ENCODE measurements around the gene SP2.

Gene SP2

GRCh38 chr17:47946929-47947397 is 50.9 kb downstream of the SP2 start:
- no peak overlapping the region for H3K27ac ChIP-seq (ENCODE audit: insufficient read depth in 1 of 2, low read depth in 1 of 2, low read length in 2 of 2, poor library complexity in 1 of 2, severe bottlenecking in 2 of 2)
- peak; percentile 82 to 88 (median 87) for DNase-seq

DNA sequence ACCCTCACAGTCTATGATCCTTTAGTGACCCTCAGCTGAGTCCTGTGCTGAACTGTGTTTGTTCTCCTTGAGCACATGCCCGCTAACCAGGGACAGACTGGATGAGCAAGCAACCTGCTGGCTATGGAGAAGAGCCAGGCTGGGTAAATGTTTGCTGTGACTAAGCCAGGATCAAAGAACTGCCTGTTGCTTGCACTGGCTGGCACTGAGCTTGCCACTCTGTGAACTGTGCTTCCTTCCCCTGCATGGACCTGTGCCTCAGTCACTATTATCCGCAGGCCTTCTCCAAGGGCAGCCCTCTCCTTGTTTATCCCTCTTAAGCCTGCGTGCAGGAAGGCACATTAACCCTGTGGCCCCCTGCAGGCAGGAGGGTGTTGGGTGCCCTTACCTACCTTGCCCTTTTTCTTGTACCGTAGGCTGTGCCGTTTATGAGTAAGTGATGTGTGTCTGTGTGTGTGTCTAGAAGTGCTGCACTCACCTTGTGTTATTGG is 52.7 kb downstream of the SP2 start:
- POLR2A ChIA-PET, result interaction anchor here (1.5 kb wide), 1 partner anchor 53 kb away, joined by 3 read pairs; the partner anchor contains the start of gene SP2
- Histone ChIP-seq H3K4me1 (ENCODE audit: control extremely low read depth in 1 of 4, control insufficient read depth in 4 of 4, insufficient read depth in 4 of 4, low read length in 3 of 4) (peaks cover 2 to 59% (median 36%) of the 10 kb centered on the region in 4 experiments), H3K36me3 (ENCODE audit: control insufficient read depth in 4 of 4, insufficient read depth in 4 of 4, low read length in 3 of 4) (peaks cover 2 to 37% (median 13%) of the 10 kb centered on the region in 4 experiments), H3K27me3 (replicated peaks in 2 of 5; ENCODE audit: control insufficient read depth in 4 of 5, insufficient read depth in 5 of 5, low read length in 4 of 5) (no peaks in the 10 kb centered on the region), H3K4me3 (ENCODE audit: control insufficient read depth in 1 of 7, extremely low read depth in 1 of 7, insufficient read depth in 4 of 7, low read depth in 2 of 7, low read length in 6 of 7) (no peak overlapping the region), H3K9me3 (ENCODE audit: control extremely low read depth in 1 of 5, control insufficient read depth in 4 of 5, insufficient read depth in 2 of 5, low read depth in 1 of 5, low read length in 4 of 5) (no peaks in the 10 kb centered on the region), H3K27ac (ENCODE audit: insufficient read depth in 1 of 2, low read depth in 1 of 2, low read length in 2 of 2, poor library complexity in 1 of 2, severe bottlenecking in 2 of 2) (no peak overlapping the region)
- 93% methylated on average over 3 of the region's 5 CpGs for WGBS (ENCODE audit: insufficient coverage)
- CTCF ChIA-PET, result interaction anchor here (1.4 to 21.8 kb wide), 7 partner anchors 10 to 108 kb away, joined by 3 to 504 read pairs (median 8); partner anchors contain the start of genes CDK5RAP3, PNPO and PRR15L
- no peak for DNase-seq

More at GRCh38 chr17:47946929-47947397, 50.9 kb downstream of the SP2 start:
- H3K27me3 ChIP-seq (replicated peaks in 2 of 5; ENCODE audit: control insufficient read depth in 4 of 5, insufficient read depth in 5 of 5, low read length in 4 of 5), result no peaks in the 10 kb centered on the region
- H3K4me3 ChIP-seq (ENCODE audit: control insufficient read depth in 1 of 7, extremely low read depth in 1 of 7, insufficient read depth in 4 of 7, low read depth in 2 of 7, low read length in 6 of 7), result no peak overlapping the region
- peaks cover 5 to 66% (median 39%) of the 10 kb centered on the region in 4 experiments for H3K4me1 ChIP-seq (ENCODE audit: control extremely low read depth in 1 of 4, control insufficient read depth in 4 of 4, insufficient read depth in 4 of 4, low read length in 3 of 4)
- POLR2A ChIA-PET, result interaction anchor here (0.7 to 0.9 kb wide), 2 partner anchors 24 to 50 kb away, joined by 3 read pairs; partner anchors contain the start of gene CDK5RAP3
- 0% methylated on average over 1 of the region's 2 CpGs for WGBS (ENCODE audit: insufficient coverage)
- peaks cover 2 to 40% (median 13%) of the 10 kb centered on the region in 4 experiments for H3K36me3 ChIP-seq (ENCODE audit: control insufficient read depth in 4 of 4, insufficient read depth in 4 of 4, low read length in 3 of 4)
- H3K9me3 ChIP-seq (ENCODE audit: control extremely low read depth in 1 of 5, control insufficient read depth in 4 of 5, insufficient read depth in 2 of 5, low read depth in 1 of 5, low read length in 4 of 5), result no peaks in the 10 kb centered on the region
- CTCF ChIA-PET, result interaction anchor here (0.8 to 21.8 kb wide), 18 partner anchors 10 to 106 kb away, joined by 3 to 504 read pairs (median 4); partner anchors contain the start of genes CDK5RAP3, NFE2L1, PRR15L and SCRN2

GRCh38 chr17:47949197-47949759 is 53.2 kb downstream of the SP2 start:
- Histone ChIP-seq H3K4me1 (ENCODE audit: control extremely low read depth in 1 of 4, control insufficient read depth in 4 of 4, insufficient read depth in 4 of 4, low read length in 3 of 4) (peaks cover 2 to 58% (median 36%) of the 10 kb centered on the region in 4 experiments), H3K36me3 (ENCODE audit: control insufficient read depth in 4 of 4, insufficient read depth in 4 of 4, low read length in 3 of 4) (peaks cover 2 to 34% (median 13%) of the 10 kb centered on the region in 4 experiments), H3K9me3 (ENCODE audit: control extremely low read depth in 1 of 5, control insufficient read depth in 4 of 5, insufficient read depth in 2 of 5, low read depth in 1 of 5, low read length in 4 of 5) (no peaks in the 10 kb centered on the region), H3K27me3 (replicated peaks in 2 of 5; ENCODE audit: control insufficient read depth in 4 of 5, insufficient read depth in 5 of 5, low read length in 4 of 5) (no peaks in the 10 kb centered on the region), H3K4me3 (ENCODE audit: control insufficient read depth in 1 of 7, extremely low read depth in 1 of 7, insufficient read depth in 4 of 7, low read depth in 2 of 7, low read length in 6 of 7) (peak overlapping the region in 6 of 7 experiments; percentile 19 to 65 (median 41)), H3K27ac (ENCODE audit: insufficient read depth in 1 of 2, low read depth in 1 of 2, low read length in 2 of 2, poor library complexity in 1 of 2, severe bottlenecking in 2 of 2) (peak overlapping the region in 1 of 2 experiments; percentile 17)
- POLR2A ChIA-PET, result interaction anchor here (0.8 to 1.5 kb wide), 2 partner anchors 9 to 54 kb away, joined by 3 read pairs; partner anchors contain the start of gene SP2
- WGBS (ENCODE audit: insufficient coverage), result 4% methylated on average over 19 of the region's 22 CpGs
- CTCF ChIA-PET, result interaction anchor here (1.0 to 21.8 kb wide), 15 partner anchors 11 to 332 kb away, joined by 3 to 504 read pairs (median 7); partner anchors contain the start of genes CDK5RAP3, PNPO, PRR15L and SP2
- peak; percentile 65 to 72 (median 72) for DNase-seq

- ChIA-PET CTCF (interaction anchor here (0.8 to 21.8 kb wide), 18 partner anchors 11 to 331 kb away, joined by 3 to 504 read pairs (median 4); partner anchors contain the start of genes CDK5RAP3, PNPO, PRR15L and SCRN2), POLR2A (interaction anchor here (0.8 to 1.5 kb wide), 2 partner anchors 8 to 54 kb away, joined by 3 read pairs; partner anchors contain the start of gene SP2)
- WGBS (ENCODE audit: insufficient coverage), result 11% methylated on average over 3 of the region's 3 CpGs
- Histone ChIP-seq H3K9me3 (ENCODE audit: control extremely low read depth in 1 of 5, control insufficient read depth in 4 of 5, insufficient read depth in 2 of 5, low read depth in 1 of 5, low read length in 4 of 5) (no peaks in the 10 kb centered on the region), H3K4me1 (ENCODE audit: control extremely low read depth in 1 of 4, control insufficient read depth in 4 of 4, insufficient read depth in 4 of 4, low read length in 3 of 4) (peaks cover 2 to 51% (median 33%) of the 10 kb centered on the region in 4 experiments), H3K4me3 (ENCODE audit: control insufficient read depth in 1 of 7, extremely low read depth in 1 of 7, insufficient read depth in 4 of 7, low read depth in 2 of 7, low read length in 6 of 7) (peak overlapping the region in 1 of 7 experiments; percentile 53), H3K36me3 (ENCODE audit: control insufficient read depth in 4 of 4, insufficient read depth in 4 of 4, low read length in 3 of 4) (peaks cover 2 to 27% (median 10%) of the 10 kb centered on the region in 4 experiments), H3K27ac (ENCODE audit: insufficient read depth in 1 of 2, low read depth in 1 of 2, low read length in 2 of 2, poor library complexity in 1 of 2, severe bottlenecking in 2 of 2) (no peak overlapping the region), H3K27me3 (replicated peaks in 2 of 5; ENCODE audit: control insufficient read depth in 4 of 5, insufficient read depth in 5 of 5, low read length in 4 of 5) (no peaks in the 10 kb centered on the region)
- DNase-seq, result peak in 2 of 3 donors; percentile 75 to 79
Measured at GRCh38 chr17:47949946-47950345, 53.9 kb downstream of the SP2 start.

DNA sequence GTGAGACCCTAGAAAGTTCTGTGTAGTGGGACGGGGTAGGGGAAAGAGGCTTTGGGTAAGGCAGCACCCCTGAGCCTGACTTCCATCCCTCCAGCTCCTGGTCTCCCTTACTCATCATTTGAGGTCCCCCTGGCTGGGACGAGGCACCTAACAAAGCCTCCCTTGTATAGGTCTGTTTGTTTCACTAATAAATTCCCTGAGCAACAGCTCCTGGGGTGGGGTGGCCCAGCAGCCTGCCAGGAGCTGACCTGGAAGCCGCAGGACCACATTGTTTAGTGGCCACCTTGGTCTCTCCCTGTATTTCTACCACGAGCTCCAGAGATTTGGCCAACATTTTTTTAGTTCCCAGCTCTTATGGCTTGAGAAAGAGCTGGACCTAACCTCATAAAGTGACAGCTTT is 54.4 kb downstream of the SP2 start:
- POLR2A ChIA-PET, result interaction anchor here (0.8 to 1.5 kb wide), 2 partner anchors 8 to 55 kb away, joined by 3 read pairs; partner anchors contain the start of gene SP2
- H3K36me3 ChIP-seq (ENCODE audit: control insufficient read depth in 4 of 4, insufficient read depth in 4 of 4, low read length in 3 of 4), result peaks cover 0 to 24% (median 9%) of the 10 kb centered on the region in 4 experiments

GRCh38 chr17:47952171-47953021 is 56.4 kb downstream of the SP2 start:
- Histone ChIP-seq H3K4me3 (ENCODE audit: control insufficient read depth in 1 of 7, extremely low read depth in 1 of 7, insufficient read depth in 4 of 7, low read depth in 2 of 7, low read length in 6 of 7) (no peak overlapping the region), H3K9me3 (ENCODE audit: control extremely low read depth in 1 of 5, control insufficient read depth in 4 of 5, insufficient read depth in 2 of 5, low read depth in 1 of 5, low read length in 4 of 5) (no peaks in the 10 kb centered on the region), H3K27ac (ENCODE audit: insufficient read depth in 1 of 2, low read depth in 1 of 2, low read length in 2 of 2, poor library complexity in 1 of 2, severe bottlenecking in 2 of 2) (no peak overlapping the region), H3K36me3 (ENCODE audit: control insufficient read depth in 4 of 4, insufficient read depth in 4 of 4, low read length in 3 of 4) (peaks cover 0 to 11% (median 0%) of the 10 kb centered on the region in 4 experiments), H3K27me3 (replicated peaks in 2 of 5; ENCODE audit: control insufficient read depth in 4 of 5, insufficient read depth in 5 of 5, low read length in 4 of 5) (no peaks in the 10 kb centered on the region), H3K4me1 (ENCODE audit: control extremely low read depth in 1 of 4, control insufficient read depth in 4 of 4, insufficient read depth in 4 of 4, low read length in 3 of 4) (peaks cover 2 to 38% (median 27%) of the 10 kb centered on the region in 4 experiments)
- DNase-seq, result peak in 2 of 3 donors; percentile 33 to 35
- ChIA-PET CTCF (interaction anchor here (1.2 to 21.8 kb wide), 7 partner anchors 8 to 110 kb away, joined by 3 to 504 read pairs (median 4); partner anchors contain the start of genes CDK5RAP3, PNPO and PRR15L), POLR2A (interaction anchor here (0.5 kb wide), 1 partner anchor 808 kb away, joined by 3 read pairs; no protein-coding TSS in a partner anchor)
- 81% methylated on average over 8 of the region's 12 CpGs for WGBS (ENCODE audit: insufficient coverage)

More for the DNA sequence above, 54.4 kb downstream of the SP2 start:
- Histone ChIP-seq H3K9me3 (ENCODE audit: control extremely low read depth in 1 of 5, control insufficient read depth in 4 of 5, insufficient read depth in 2 of 5, low read depth in 1 of 5, low read length in 4 of 5) (no peaks in the 10 kb centered on the region), H3K4me1 (ENCODE audit: control extremely low read depth in 1 of 4, control insufficient read depth in 4 of 4, insufficient read depth in 4 of 4, low read length in 3 of 4) (peaks cover 2 to 46% (median 28%) of the 10 kb centered on the region in 4 experiments), H3K4me3 (ENCODE audit: control insufficient read depth in 1 of 7, extremely low read depth in 1 of 7, insufficient read depth in 4 of 7, low read depth in 2 of 7, low read length in 6 of 7) (no peak overlapping the region), H3K27me3 (replicated peaks in 2 of 5; ENCODE audit: control insufficient read depth in 4 of 5, insufficient read depth in 5 of 5, low read length in 4 of 5) (no peaks in the 10 kb centered on the region), H3K27ac (ENCODE audit: insufficient read depth in 1 of 2, low read depth in 1 of 2, low read length in 2 of 2, poor library complexity in 1 of 2, severe bottlenecking in 2 of 2) (no peak overlapping the region)
- 100% methylated on average over 2 of the region's 4 CpGs for WGBS (ENCODE audit: insufficient coverage)
- CTCF ChIA-PET, result interaction anchor here (0.8 to 21.8 kb wide), 17 partner anchors 12 to 330 kb away, joined by 3 to 504 read pairs (median 5); partner anchors contain the start of genes CDK5RAP3, PNPO, PRR15L and SCRN2
- DNase-seq, result no peak
